Hematopoietic multipotent progenitor cell treated with erythropoietin and hydrocortisone succinate and interleukin-3 and kit ligand, for 4 days (in vitro differentiated cells): ENCODE results near the gene DNALI1.
"Not testable (repeated sequence)": the region's sequence is repeated elsewhere in the genome, so short reads cannot be mapped to it uniquely, and the experiment has no call there.

Source experiments
- DNase-seq: peaks from one replicate; pipeline ENCODE4 v3.0.0-alpha.2; 2015

DNALI1 gene

GRCh38 chr1:37556712-37557196 is at the start of gene DNALI1:
TSS of gene DNALI1 (plus strand) at chr1:37556940. CDS start at chr1:37556995, 55 bp downstream.
- peak; percentile 82 for DNase-seq

GRCh38 chr1:37509181-37509580 is 47.6 kb upstream of the DNALI1 start:
- peak; percentile 78 for DNase-seq

- peak; percentile 38 for DNase-seq
These were observed 42.9 kb upstream of the DNALI1 start for GRCh38 chr1:37513795-37514349.

GRCh38 chr1:37514350-37515184 is 42.2 kb upstream of the DNALI1 start, which contains the start of gene MEAF6:
TSS of gene MEAF6 (minus strand) at chr1:37514766. CDS start at chr1:37514746, 20 bp downstream.
- peak; percentile 93 for DNase-seq

- DNase-seq = peak; percentile 16
These were observed 41.3 kb upstream of the DNALI1 start for GRCh38 chr1:37515185-37516034.

GRCh38 chr1:37517569-37517968 is 39.2 kb upstream of the DNALI1 start:
- no peak for DNase-seq

GRCh38 chr1:37518241-37518640 is 38.5 kb upstream of the DNALI1 start:
- not testable (repeated sequence) for DNase-seq

- not testable (repeated sequence) for DNase-seq
These were observed 37.8 kb upstream of the DNALI1 start for GRCh38 chr1:37518929-37519328.

- no peak for DNase-seq
These were observed 37.1 kb upstream of the DNALI1 start for GRCh38 chr1:37519613-37520012.

- not testable (repeated sequence) for DNase-seq
These were observed 26.9 kb upstream of the DNALI1 start for GRCh38 chr1:37529888-37530287.

GRCh38 chr1:37532418-37533156 is 24.2 kb upstream of the DNALI1 start:
- not testable (repeated sequence) for DNase-seq

- DNase-seq = no peak
These were observed 23.2 kb upstream of the DNALI1 start for GRCh38 chr1:37533317-37534093.

GRCh38 chr1:37537378-37537777 is 19.4 kb upstream of the DNALI1 start:
- DNase-seq = no peak

GRCh38 chr1:37539154-37539553 is 17.6 kb upstream of the DNALI1 start:
- DNase-seq = not testable (repeated sequence)

GRCh38 chr1:37540036-37540785 is 16.5 kb upstream of the DNALI1 start:
- DNase-seq = no peak

GRCh38 chr1:37544530-37544929 is 12.2 kb upstream of the DNALI1 start:
- DNase-seq = no peak

GRCh38 chr1:37545019-37545418 is 11.7 kb upstream of the DNALI1 start:
- DNase-seq = no peak

- DNase-seq = no peak
These were observed 7.4 kb upstream of the DNALI1 start for GRCh38 chr1:37549341-37549740.

GRCh38 chr1:37553598-37553926 is 3.2 kb upstream of the DNALI1 start:
- DNase-seq = peak; percentile 20

- DNase-seq = peak; percentile 98
These were observed 2.6 kb upstream of the DNALI1 start, which contains the start of gene SNIP1 for GRCh38 chr1:37553927-37554808. TSS of gene SNIP1 (minus strand) at chr1:37554293. CDS start at chr1:37554229, 64 bp downstream.
